ENCODE data around the gene GPR132.

DNA sequence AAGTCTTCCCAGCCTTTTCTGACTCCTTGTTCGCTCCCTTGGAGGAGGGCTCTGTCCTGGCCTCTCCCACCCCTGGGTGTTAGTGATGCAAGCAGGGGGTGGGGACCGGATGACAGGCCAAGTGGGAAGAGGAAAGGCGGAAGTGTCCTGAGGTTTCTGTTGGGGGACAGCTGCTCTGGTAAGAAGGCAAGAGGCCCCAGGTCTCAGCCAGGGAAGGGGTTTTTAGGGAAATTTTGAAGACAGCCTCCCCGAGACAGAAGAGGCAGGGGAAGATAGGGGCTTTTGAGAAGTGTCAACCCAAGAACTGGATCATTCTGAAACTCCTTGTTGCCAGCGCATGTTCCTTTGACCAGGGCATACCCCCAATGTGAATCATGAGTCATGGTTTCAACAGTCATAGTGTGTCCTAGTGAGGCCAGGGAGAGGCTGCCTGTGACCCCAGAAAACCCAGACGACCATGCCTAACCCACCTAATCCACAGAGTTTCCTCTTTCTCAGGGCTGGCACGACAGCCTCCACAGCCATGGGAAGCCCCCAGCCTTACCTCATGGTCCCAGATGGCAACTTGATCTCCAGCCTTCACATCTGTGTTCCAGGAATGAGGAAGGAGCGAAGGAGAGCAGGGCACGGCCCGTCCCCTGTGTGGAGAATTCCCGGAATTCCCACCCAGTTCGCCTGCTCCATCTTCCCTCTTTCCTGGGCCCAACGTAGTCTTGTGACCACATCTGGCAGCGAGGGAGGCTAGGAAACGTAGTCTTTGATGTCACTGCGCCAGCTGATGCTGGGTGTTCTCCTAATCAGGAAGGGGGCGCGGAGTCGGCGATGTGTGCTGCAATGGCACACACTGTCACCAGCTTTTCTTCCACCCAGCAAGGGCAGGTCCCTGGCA, 4.9 kb upstream of the GPR132 start:
- TF ChIP-seq ZNF384 (IDR thresholded peaks at IDR 0.05; ENCODE audit: borderline replicate concordance, low read depth, low read length) (no peak), RCOR1 (conservative IDR thresholded peaks at IDR 0.05; ENCODE audit: low read depth, low read length) (no peak), RAD21 (IDR thresholded peaks at IDR 0.05; ENCODE audit: insufficient read depth, low read depth, low read length) (no peak), EZH2 (IDR thresholded peaks at IDR 0.05; ENCODE audit: borderline replicate concordance, control insufficient read depth, low read depth, low read length) (no peak), POLR2AphosphoS5 (IDR thresholded peaks at IDR 0.05; ENCODE audit: low read length) (no peak)
- TF ChIP-seq, protein P1, sequence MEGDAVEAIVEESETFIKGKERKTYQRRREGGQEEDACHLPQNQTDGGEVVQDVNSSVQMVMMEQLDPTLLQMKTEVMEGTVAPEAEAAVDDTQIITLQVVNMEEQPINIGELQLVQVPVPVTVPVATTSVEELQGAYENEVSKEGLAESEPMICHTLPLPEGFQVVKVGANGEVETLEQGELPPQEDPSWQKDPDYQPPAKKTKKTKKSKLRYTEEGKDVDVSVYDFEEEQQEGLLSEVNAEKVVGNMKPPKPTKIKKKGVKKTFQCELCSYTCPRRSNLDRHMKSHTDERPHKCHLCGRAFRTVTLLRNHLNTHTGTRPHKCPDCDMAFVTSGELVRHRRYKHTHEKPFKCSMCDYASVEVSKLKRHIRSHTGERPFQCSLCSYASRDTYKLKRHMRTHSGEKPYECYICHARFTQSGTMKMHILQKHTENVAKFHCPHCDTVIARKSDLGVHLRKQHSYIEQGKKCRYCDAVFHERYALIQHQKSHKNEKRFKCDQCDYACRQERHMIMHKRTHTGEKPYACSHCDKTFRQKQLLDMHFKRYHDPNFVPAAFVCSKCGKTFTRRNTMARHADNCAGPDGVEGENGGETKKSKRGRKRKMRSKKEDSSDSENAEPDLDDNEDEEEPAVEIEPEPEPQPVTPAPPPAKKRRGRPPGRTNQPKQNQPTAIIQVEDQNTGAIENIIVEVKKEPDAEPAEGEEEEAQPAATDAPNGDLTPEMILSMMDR (IDR thresholded peaks at IDR 0.05 in 2 of 3, conservative IDR thresholded peaks at IDR 0.05 in 1 of 3; ENCODE audit: control insufficient read depth in 2 of 3, extremely low read depth in 1 of 3, insufficient read depth in 1 of 3, low read depth in 3 of 3, low read length in 3 of 3) = no peak
- TF ChIP-seq, protein P2, sequence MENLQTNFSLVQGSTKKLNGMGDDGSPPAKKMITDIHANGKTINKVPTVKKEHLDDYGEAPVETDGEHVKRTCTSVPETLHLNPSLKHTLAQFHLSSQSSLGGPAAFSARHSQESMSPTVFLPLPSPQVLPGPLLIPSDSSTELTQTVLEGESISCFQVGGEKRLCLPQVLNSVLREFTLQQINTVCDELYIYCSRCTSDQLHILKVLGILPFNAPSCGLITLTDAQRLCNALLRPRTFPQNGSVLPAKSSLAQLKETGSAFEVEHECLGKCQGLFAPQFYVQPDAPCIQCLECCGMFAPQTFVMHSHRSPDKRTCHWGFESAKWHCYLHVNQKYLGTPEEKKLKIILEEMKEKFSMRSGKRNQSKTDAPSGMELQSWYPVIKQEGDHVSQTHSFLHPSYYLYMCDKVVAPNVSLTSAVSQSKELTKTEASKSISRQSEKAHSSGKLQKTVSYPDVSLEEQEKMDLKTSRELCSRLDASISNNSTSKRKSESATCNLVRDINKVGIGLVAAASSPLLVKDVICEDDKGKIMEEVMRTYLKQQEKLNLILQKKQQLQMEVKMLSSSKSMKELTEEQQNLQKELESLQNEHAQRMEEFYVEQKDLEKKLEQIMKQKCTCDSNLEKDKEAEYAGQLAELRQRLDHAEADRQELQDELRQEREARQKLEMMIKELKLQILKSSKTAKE (IDR thresholded peaks at IDR 0.05; ENCODE audit: low read depth, poor library complexity, severe bottlenecking) = peak; percentile 99
